GM12891 (cell line): ENCODE measurements around the gene CKS1B.

Experiments used
- POLR2A ChIP-seq: IDR thresholded peaks from 2 replicates; pipeline ENCODE4 v1.6.1; 2011; ENCODE audit warnings: low read depth, low read length, control low read depth
- POLR2AphosphoS5 ChIP-seq: IDR thresholded peaks from 2 replicates; pipeline ENCODE4 v1.6.1; 2011; ENCODE audit warnings: low read depth, low read length, control low read depth

DNA sequence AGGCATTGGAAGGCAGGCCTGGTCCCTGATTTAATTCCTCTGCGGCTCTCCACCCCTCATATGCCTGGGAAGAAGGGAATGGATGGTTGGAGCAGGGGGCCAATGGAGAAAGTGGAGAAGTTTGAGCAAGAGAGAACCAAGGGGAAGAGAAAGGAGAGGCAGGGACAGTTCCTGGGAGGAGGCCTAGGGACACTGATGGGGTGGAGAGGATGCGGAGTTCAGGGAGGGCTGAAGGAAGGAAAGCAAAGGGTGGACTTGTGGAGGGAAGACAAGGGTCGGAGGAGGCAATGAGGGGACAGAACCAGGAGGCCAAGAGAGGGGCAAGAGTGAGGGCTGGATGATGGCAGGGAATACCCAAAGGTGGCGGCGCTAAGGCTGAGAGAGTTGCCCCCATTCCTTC, 35.3 kb downstream of the CKS1B start:
- TF ChIP-seq POLR2AphosphoS5 (no peak), POLR2A (no peak)
